Mesothelial cell of epicardium (in vitro differentiated cells): ENCODE results near the gene SLC35F4. TPM values are rescaled to one million over a fixed set of nuclear protein-coding genes. Genes with fewer than 3 reads are reported as not detected.

Source experiments
- DNase-seq, 2 experiments: peaks; one replicate each; pipeline ENCODE4 v3.0.0; 2021; ENCODE audit warnings: low spot score in 2 of 2; ENCODE audit not compliant: unreplicated experiment in 2 of 2
- H3K27ac Mint-ChIP-seq: 2 replicates; pipeline ENCODE4 v1.8.0; 2021; ENCODE audit warnings: mixed read lengths
- H3K27me3 Mint-ChIP-seq: 2 replicates; pipeline ENCODE4 v1.8.0; 2021; ENCODE audit warnings: low read depth, mixed read lengths
- H3K36me3 Mint-ChIP-seq: 2 replicates; pipeline ENCODE4 v1.8.0; 2021; ENCODE audit warnings: mixed read lengths
- H3K4me1 Mint-ChIP-seq: 2 replicates; pipeline ENCODE4 v1.8.0; 2021; ENCODE audit warnings: mixed read lengths
- H3K4me3 Mint-ChIP-seq: 2 replicates; pipeline ENCODE4 v1.8.0; 2021; ENCODE audit warnings: mild to moderate bottlenecking, moderate library complexity, mixed read lengths
- H3K9me3 Mint-ChIP-seq: 2 replicates; pipeline ENCODE4 v1.8.0; 2021; ENCODE audit warnings: mixed read lengths
- total RNA-seq: library from RNA; stranded (reverse); gene quantifications from 3 replicates; pipeline ENCODE4 v1.2.1, GENCODE V29; 2021
- TF ChIP-seq, protein P1 (sequence below): fragments of 200-600 bp; sonication (generic); IDR thresholded peaks from one replicate; pipeline ENCODE4 v1.5.0; 2021; ENCODE audit warnings: antibody characterized with exemption; ENCODE audit not compliant: unreplicated experiment

SLC35F4 gene
- total RNA-seq, 1 donor from 2014 or later: not detected

DNA sequence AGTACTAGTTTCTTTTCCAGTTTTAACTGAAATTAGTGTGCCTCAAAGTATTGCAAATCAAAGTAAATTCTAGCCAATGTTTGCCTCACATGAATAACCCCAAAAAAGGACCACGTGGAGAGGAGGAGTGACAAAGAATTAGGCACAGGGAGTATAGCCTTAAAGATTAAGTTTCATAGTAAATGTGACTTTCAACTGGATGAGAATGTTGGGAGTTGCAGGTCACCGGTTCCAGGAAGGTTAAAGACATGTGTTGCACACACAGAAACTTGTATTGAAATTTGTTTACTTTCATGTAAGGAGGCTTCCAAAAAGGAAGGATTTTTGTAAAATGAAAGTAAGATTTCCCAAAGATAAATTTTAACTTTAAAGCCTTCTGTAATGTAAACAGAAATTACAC lies 283.1 kb downstream of the SLC35F4 start:
- Mint-ChIP-seq H3K27ac (no peak overlapping the region), H3K4me1 (no peaks in the 10 kb centered on the region), H3K27me3 (peaks cover 3% of the 10 kb centered on the region), H3K36me3 (no peaks in the 10 kb centered on the region), H3K4me3 (no peak overlapping the region), H3K9me3 (peaks cover 7% of the 10 kb centered on the region)
- TF ChIP-seq, protein P1, sequence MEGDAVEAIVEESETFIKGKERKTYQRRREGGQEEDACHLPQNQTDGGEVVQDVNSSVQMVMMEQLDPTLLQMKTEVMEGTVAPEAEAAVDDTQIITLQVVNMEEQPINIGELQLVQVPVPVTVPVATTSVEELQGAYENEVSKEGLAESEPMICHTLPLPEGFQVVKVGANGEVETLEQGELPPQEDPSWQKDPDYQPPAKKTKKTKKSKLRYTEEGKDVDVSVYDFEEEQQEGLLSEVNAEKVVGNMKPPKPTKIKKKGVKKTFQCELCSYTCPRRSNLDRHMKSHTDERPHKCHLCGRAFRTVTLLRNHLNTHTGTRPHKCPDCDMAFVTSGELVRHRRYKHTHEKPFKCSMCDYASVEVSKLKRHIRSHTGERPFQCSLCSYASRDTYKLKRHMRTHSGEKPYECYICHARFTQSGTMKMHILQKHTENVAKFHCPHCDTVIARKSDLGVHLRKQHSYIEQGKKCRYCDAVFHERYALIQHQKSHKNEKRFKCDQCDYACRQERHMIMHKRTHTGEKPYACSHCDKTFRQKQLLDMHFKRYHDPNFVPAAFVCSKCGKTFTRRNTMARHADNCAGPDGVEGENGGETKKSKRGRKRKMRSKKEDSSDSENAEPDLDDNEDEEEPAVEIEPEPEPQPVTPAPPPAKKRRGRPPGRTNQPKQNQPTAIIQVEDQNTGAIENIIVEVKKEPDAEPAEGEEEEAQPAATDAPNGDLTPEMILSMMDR: no peak
- no peak for DNase-seq

DNA sequence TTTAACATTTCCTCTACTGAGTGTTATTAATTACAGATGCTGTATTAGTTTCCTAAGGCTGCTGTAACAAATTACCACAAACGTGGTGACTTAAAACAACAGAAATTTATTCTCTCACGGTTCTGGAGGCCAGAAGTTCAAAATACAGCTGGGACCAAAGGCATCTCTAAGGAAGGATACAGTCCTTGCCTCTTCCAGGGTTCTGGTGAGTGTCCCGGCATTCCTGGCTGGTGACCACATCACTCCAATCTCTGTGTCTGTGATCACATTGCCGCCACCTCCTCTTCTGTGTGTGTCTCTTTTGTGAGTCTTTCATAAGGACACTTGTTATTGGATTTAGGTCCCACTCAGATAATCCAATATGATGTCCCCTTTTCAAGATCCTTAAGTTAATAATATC lies 287.1 kb downstream of the SLC35F4 start:
- Mint-ChIP-seq H3K4me3 (no peak overlapping the region), H3K4me1 (no peaks in the 10 kb centered on the region), H3K27me3 (peaks cover 4% of the 10 kb centered on the region), H3K9me3 (no peaks in the 10 kb centered on the region), H3K36me3 (no peaks in the 10 kb centered on the region), H3K27ac (no peak overlapping the region)
- DNase-seq: no peak
- TF ChIP-seq, protein P1: no peak

DNA sequence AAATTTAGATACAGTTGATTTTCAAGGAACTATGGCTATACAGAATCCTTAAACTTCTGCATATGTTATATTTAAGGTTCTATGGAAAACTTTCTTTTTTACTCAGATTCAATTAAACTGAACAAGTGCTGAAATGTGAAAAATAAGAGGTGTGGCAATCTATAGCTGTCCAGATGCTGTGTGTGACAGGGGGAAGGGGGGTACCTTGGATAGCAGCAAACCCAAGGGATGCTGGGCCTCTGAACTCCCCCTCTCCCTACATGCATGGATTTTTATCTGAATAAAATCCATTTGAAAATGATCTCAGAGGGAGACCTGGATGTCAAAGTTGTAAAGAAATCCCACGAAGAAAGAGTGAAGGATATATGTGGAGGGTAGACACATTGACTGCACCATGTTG lies 289.4 kb downstream of the SLC35F4 start:
- Mint-ChIP-seq H3K4me1 (no peaks in the 10 kb centered on the region), H3K36me3 (no peaks in the 10 kb centered on the region), H3K9me3 (no peaks in the 10 kb centered on the region), H3K27ac (no peak overlapping the region), H3K27me3 (peaks cover 1% of the 10 kb centered on the region), H3K4me3 (no peak overlapping the region)
- TF ChIP-seq, protein P1: no peak
- no peak for DNase-seq

DNA sequence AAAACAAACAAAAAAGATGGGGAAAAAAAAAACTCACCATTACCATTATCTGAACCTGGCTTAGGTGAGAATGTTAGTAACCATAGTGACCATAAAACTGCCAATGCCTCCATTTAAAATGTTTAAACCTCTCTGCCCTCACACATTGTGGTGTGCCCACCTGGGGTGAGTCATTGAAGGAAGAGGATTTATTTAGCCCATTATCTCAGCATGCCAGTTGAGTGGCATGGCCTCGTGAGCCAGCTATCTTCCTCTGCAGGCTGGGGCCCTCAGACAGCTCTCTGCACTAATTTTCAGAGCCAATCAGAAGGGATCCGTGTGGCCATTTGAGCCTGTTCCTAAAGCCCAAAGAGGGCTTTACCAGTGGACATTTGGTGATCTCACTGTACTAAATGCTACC lies 290.4 kb downstream of the SLC35F4 start:
- H3K4me3 Mint-ChIP-seq: no peak overlapping the region
- TF ChIP-seq, protein P1: no peak
- no peaks in the 10 kb centered on the region for H3K36me3 Mint-ChIP-seq
- H3K27me3 Mint-ChIP-seq: peaks cover 5% of the 10 kb centered on the region
- no peaks in the 10 kb centered on the region for H3K4me1 Mint-ChIP-seq
- H3K9me3 Mint-ChIP-seq: no peaks in the 10 kb centered on the region
- no peak for DNase-seq
- H3K27ac Mint-ChIP-seq: no peak overlapping the region

DNA sequence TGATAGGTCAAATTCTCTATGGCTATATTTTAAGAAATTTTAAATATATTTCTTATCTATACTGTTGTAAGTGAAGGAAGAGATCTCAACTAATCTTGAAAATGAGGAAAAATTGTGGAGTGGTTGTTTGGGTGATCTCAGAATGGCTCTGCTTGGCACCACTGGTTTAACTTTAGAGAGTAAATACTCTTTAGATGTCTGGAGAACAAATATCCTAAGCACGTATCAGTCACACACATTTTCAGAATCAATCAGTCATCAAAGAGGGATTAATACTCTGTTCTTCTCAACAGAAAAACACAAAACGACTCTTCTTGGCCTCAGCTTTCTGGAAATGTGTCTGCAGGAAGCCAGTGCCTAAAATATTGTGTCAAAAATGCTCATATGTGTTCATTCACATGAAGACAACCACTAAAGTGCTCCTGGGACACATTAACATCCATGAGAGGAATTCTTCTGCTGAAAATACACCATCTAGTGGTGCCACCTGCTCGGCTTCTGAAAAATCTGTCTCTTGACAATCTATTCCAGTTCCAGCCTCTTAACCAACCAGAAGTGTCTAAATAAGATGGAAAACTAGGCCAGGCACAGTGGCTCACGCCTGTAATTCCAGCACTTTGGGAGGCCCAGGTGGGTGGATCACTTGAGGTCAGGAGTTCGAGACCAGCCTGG lies 291.1 kb downstream of the SLC35F4 start:
- TF ChIP-seq, protein P1: no peak
- Mint-ChIP-seq H3K27me3 (peaks cover 5% of the 10 kb centered on the region), H3K4me1 (no peaks in the 10 kb centered on the region), H3K36me3 (no peaks in the 10 kb centered on the region), H3K9me3 (no peaks in the 10 kb centered on the region), H3K4me3 (no peak overlapping the region), H3K27ac (no peak overlapping the region)
- no peak for DNase-seq
